Measurements from ENCODE around the gene NUP210.
"Not testable (repeated sequence)": the region's sequence is repeated elsewhere in the genome, so short reads cannot be mapped to it uniquely, and the experiment has no call there.

NUP210 gene

GRCh38 chr3:13405614-13406013, 14.5 kb downstream of the NUP210 start:
- DNase-seq: no peak

GRCh38 chr3:13404626-13405452, 15.3 kb downstream of the NUP210 start:
- no peak for DNase-seq

GRCh38 chr3:13403847-13404246, 16.3 kb downstream of the NUP210 start:
- DNase-seq: no peak

GRCh38 chr3:13403213-13403819, 16.8 kb downstream of the NUP210 start:
- no peak for DNase-seq

- no peak for DNase-seq
Observed at GRCh38 chr3:13401149-13401548, 19.0 kb downstream of the NUP210 start.

GRCh38 chr3:13400114-13400673, 19.9 kb downstream of the NUP210 start:
- no peak for DNase-seq

- DNase-seq: no peak
Observed at GRCh38 chr3:13399603-13400002, 20.5 kb downstream of the NUP210 start.

GRCh38 chr3:13397316-13397715, 22.8 kb downstream of the NUP210 start:
- DNase-seq: no peak

GRCh38 chr3:13394363-13394762, 25.8 kb downstream of the NUP210 start:
- no peak for DNase-seq

- no peak for DNase-seq
Observed at GRCh38 chr3:13393427-13394360, 26.4 kb downstream of the NUP210 start.

GRCh38 chr3:13391308-13391707, 28.8 kb downstream of the NUP210 start:
- DNase-seq: peak; percentile 35

- DNase-seq: no peak
Observed at GRCh38 chr3:13389378-13389777, 30.7 kb downstream of the NUP210 start.

GRCh38 chr3:13388816-13389215, 31.3 kb downstream of the NUP210 start:
- DNase-seq: no peak

- no peak for DNase-seq
Observed at GRCh38 chr3:13385373-13385965, 34.7 kb downstream of the NUP210 start.

GRCh38 chr3:13380971-13381370, 39.2 kb downstream of the NUP210 start:
- DNase-seq: no peak

- no peak for DNase-seq
Observed at GRCh38 chr3:13379201-13379830, 40.8 kb downstream of the NUP210 start.

GRCh38 chr3:13378155-13378554, 42.0 kb downstream of the NUP210 start:
- DNase-seq: no peak

- DNase-seq: not testable (repeated sequence)
Observed at GRCh38 chr3:13377741-13378140, 42.4 kb downstream of the NUP210 start.

GRCh38 chr3:13377021-13377420, 43.1 kb downstream of the NUP210 start:
- no peak for DNase-seq

GRCh38 chr3:13376091-13376490, 44.0 kb downstream of the NUP210 start:
- no peak for DNase-seq

GRCh38 chr3:13375464-13375863, 44.7 kb downstream of the NUP210 start:
- DNase-seq: no peak

- no peak for DNase-seq
Observed at GRCh38 chr3:13373975-13374586, 46.0 kb downstream of the NUP210 start.

Measured in effector CD4-positive, alpha-beta T cell (primary cell).